Activated CD4-positive, CD25-positive, alpha-beta regulatory T cell treated with anti-CD3 and anti-CD28 coated beads, Interleukin-2, amount 50 U/mL, for 72 hours (primary cell): Measurements from ENCODE around the gene MYNN.
"Not testable (repeated sequence)": the region's sequence is repeated elsewhere in the genome, so short reads cannot be mapped to it uniquely, and the experiment has no call there.

Experiments
- DNase-seq: peaks from one replicate; pipeline ENCODE4 v3.0.0; 2021

The MYNN gene

GRCh38 chr3:169772897-169773816, at the start of gene MYNN:
TSS of gene MYNN (plus strand) at chr3:169773396. CDS start at chr3:169774296, 900 bp downstream.
- peak; percentile 91 for DNase-seq

GRCh38 chr3:169731857-169732256, 41.3 kb upstream of the MYNN start:
- DNase-seq: not testable (repeated sequence)

- no peak for DNase-seq
Measured at GRCh38 chr3:169739067-169739466, 34.1 kb upstream of the MYNN start.

GRCh38 chr3:169744366-169745054, 28.7 kb upstream of the MYNN start:
- DNase-seq: no peak

GRCh38 chr3:169746924-169747323, 26.3 kb upstream of the MYNN start:
- DNase-seq: no peak

- no peak for DNase-seq
Measured at GRCh38 chr3:169748670-169749069, 24.5 kb upstream of the MYNN start.

- DNase-seq: no peak
Measured at GRCh38 chr3:169750665-169751064, 22.5 kb upstream of the MYNN start.

- DNase-seq: no peak
Measured at GRCh38 chr3:169751875-169752274, 21.3 kb upstream of the MYNN start.

- DNase-seq: no peak
Measured at GRCh38 chr3:169754711-169755110, 18.5 kb upstream of the MYNN start.

- no peak for DNase-seq
Measured at GRCh38 chr3:169755488-169755887, 17.7 kb upstream of the MYNN start.

- no peak for DNase-seq
Measured at GRCh38 chr3:169758359-169758994, 14.7 kb upstream of the MYNN start.

GRCh38 chr3:169759256-169759655, 13.9 kb upstream of the MYNN start:
- DNase-seq: no peak

GRCh38 chr3:169760479-169760878, 12.7 kb upstream of the MYNN start:
- no peak for DNase-seq

- no peak for DNase-seq
Measured at GRCh38 chr3:169764312-169764881, 8.8 kb upstream of the MYNN start.

- peak; percentile 88 for DNase-seq
Measured at GRCh38 chr3:169764882-169765612, 8.1 kb upstream of the MYNN start, which contains the start of gene TERC. TSS of gene TERC (minus strand) at chr3:169765060.

- DNase-seq: peak; percentile 65
Measured at GRCh38 chr3:169769287-169770181, 3.7 kb upstream of the MYNN start, which contains the start of gene ACTRT3. TSS of gene ACTRT3 (minus strand) at chr3:169769561. CDS start at chr3:169769520, 41 bp downstream.

GRCh38 chr3:169771497-169772304, 1.5 kb upstream of the MYNN start:
- DNase-seq: peak; percentile 59

GRCh38 chr3:169772305-169772896, 795 bp upstream of the MYNN start:
- DNase-seq: no peak

- DNase-seq: no peak
Measured at GRCh38 chr3:169774186-169774585, 990 bp downstream of the MYNN start.

- DNase-seq: no peak
Measured at GRCh38 chr3:169777822-169778221, 4.6 kb downstream of the MYNN start.
